SU-DHL-6 (cell line): ENCODE results near the gene POLR3B.

ENCODE experiments used
- EZH2phosphoT487 ChIP-seq: fragments of 200-600 bp; sonication (generic), shearing (Covaris generic); conservative IDR thresholded peaks from 2 replicates; pipeline ENCODE4 v1.6.1; 2018; ENCODE audit warnings: mild to moderate bottlenecking, antibody characterized with exemption, low read length, moderate library complexity, mixed read lengths
- TF ChIP-seq, protein P1 (sequence below): fragments of 200-600 bp; sonication (generic); IDR thresholded peaks from one replicate; pipeline ENCODE4 v1.5.1; 2017; ENCODE audit warnings: antibody characterized with exemption, mild to moderate bottlenecking, low read length, moderate library complexity; ENCODE audit not compliant: insufficient read depth, poor library complexity, severe bottlenecking

GRCh38 chr12:106342397-106343213 is 14.9 kb upstream of the POLR3B start:
- TF ChIP-seq, protein P1, sequence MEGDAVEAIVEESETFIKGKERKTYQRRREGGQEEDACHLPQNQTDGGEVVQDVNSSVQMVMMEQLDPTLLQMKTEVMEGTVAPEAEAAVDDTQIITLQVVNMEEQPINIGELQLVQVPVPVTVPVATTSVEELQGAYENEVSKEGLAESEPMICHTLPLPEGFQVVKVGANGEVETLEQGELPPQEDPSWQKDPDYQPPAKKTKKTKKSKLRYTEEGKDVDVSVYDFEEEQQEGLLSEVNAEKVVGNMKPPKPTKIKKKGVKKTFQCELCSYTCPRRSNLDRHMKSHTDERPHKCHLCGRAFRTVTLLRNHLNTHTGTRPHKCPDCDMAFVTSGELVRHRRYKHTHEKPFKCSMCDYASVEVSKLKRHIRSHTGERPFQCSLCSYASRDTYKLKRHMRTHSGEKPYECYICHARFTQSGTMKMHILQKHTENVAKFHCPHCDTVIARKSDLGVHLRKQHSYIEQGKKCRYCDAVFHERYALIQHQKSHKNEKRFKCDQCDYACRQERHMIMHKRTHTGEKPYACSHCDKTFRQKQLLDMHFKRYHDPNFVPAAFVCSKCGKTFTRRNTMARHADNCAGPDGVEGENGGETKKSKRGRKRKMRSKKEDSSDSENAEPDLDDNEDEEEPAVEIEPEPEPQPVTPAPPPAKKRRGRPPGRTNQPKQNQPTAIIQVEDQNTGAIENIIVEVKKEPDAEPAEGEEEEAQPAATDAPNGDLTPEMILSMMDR, result no peak
- no peak for TF ChIP-seq EZH2phosphoT487
